Neural crest cell (in vitro differentiated cells): ENCODE measurements around the gene TMEM236. TPM values are rescaled to one million over a fixed set of nuclear protein-coding genes. Genes with fewer than 3 reads are reported as not detected.
A peak's percentile ranks its signal among the peaks of the same experiment; 100 is the strongest.

ENCODE experiments used
- DNase-seq: peaks from one replicate; pipeline ENCODE4 v3.0.0; 2021; ENCODE audit warnings: low read depth, mixed read lengths, low spot score
- H3K27ac Mint-ChIP-seq: one replicate; pipeline ENCODE4 v1.8.0; 2021; ENCODE audit warnings: mild to moderate bottlenecking, mixed read lengths; ENCODE audit not compliant: unreplicated experiment
- H3K27me3 Mint-ChIP-seq: 2 replicates; pipeline ENCODE4 v1.8.0; 2021; ENCODE audit warnings: low read depth, mild to moderate bottlenecking, mixed read lengths
- H3K36me3 Mint-ChIP-seq: 2 replicates; pipeline ENCODE4 v1.8.0; 2021; ENCODE audit warnings: low read depth, mild to moderate bottlenecking, mixed read lengths
- H3K4me1 Mint-ChIP-seq: 2 replicates; pipeline ENCODE4 v1.8.0; 2021; ENCODE audit warnings: mixed read lengths
- H3K4me3 Mint-ChIP-seq: one replicate; pipeline ENCODE4 v1.8.0; 2021; ENCODE audit warnings: mild to moderate bottlenecking, mixed read lengths
- H3K9me3 Mint-ChIP-seq: 2 replicates; pipeline ENCODE4 v1.8.0; 2021; ENCODE audit warnings: mixed read lengths
- CTCF ChIP-seq: fragments of 200-600 bp; sonication (generic); conservative IDR thresholded peaks from 2 replicates; pipeline ENCODE4 v1.5.0; 2021; ENCODE audit warnings: antibody characterized with exemption, mild to moderate bottlenecking
- total RNA-seq: library from RNA; stranded (reverse); gene quantifications from 2 replicates; pipeline ENCODE4 v1.2.1, GENCODE V29; 2021

Gene TMEM236
- total RNA-seq, 1 donor from 2014 or later: not detected

- Mint-ChIP-seq H3K36me3 (no peaks in the 10 kb centered on the region), H3K4me1 (no peaks in the 10 kb centered on the region), H3K4me3 (no peak overlapping the region), H3K27me3 (no peaks in the 10 kb centered on the region), H3K27ac (no peak overlapping the region), H3K9me3 (no peaks in the 10 kb centered on the region)
- TF ChIP-seq CTCF: no peak
- no peak for DNase-seq
Measured at GRCh38 chr10:17805330-17805729, 53.3 kb downstream of the TMEM236 start.

GRCh38 chr10:17805921-17806577, 54.0 kb downstream of the TMEM236 start:
- H3K36me3 Mint-ChIP-seq: no peaks in the 10 kb centered on the region
- TF ChIP-seq CTCF: no peak
- H3K27ac Mint-ChIP-seq: no peak overlapping the region
- no peak overlapping the region for H3K4me3 Mint-ChIP-seq
- no peaks in the 10 kb centered on the region for H3K4me1 Mint-ChIP-seq
- no peaks in the 10 kb centered on the region for H3K27me3 Mint-ChIP-seq
- no peaks in the 10 kb centered on the region for H3K9me3 Mint-ChIP-seq
- no peak for DNase-seq

- no peak for DNase-seq
- Mint-ChIP-seq H3K36me3 (no peaks in the 10 kb centered on the region), H3K9me3 (no peaks in the 10 kb centered on the region), H3K27me3 (no peaks in the 10 kb centered on the region), H3K4me3 (no peak within 1 kb of the TSS), H3K27ac (peak within 1 kb of the TSS; percentile 23), H3K4me1 (no peaks in the 10 kb centered on the region)
- TF ChIP-seq CTCF: no peak
Measured at GRCh38 chr10:17808971-17809841, 57.2 kb downstream of the TMEM236 start, which contains the start of gene MRC1. Gene MRC1, plus strand, starts transcription at chr10:17809348. Its CDS starts 118 bp downstream, at chr10:17809466.

- H3K4me3 Mint-ChIP-seq: no peak overlapping the region
- no peaks in the 10 kb centered on the region for H3K27me3 Mint-ChIP-seq
- no peaks in the 10 kb centered on the region for H3K9me3 Mint-ChIP-seq
- H3K4me1 Mint-ChIP-seq: no peaks in the 10 kb centered on the region
- no peak for TF ChIP-seq CTCF
- no peak overlapping the region for H3K27ac Mint-ChIP-seq
- no peaks in the 10 kb centered on the region for H3K36me3 Mint-ChIP-seq
- no peak for DNase-seq
Measured at GRCh38 chr10:17811146-17811865, 59.3 kb downstream of the TMEM236 start.

- Mint-ChIP-seq H3K4me1 (no peaks in the 10 kb centered on the region), H3K27ac (no peak overlapping the region), H3K9me3 (no peaks in the 10 kb centered on the region), H3K27me3 (no peaks in the 10 kb centered on the region), H3K36me3 (no peaks in the 10 kb centered on the region), H3K4me3 (no peak overlapping the region)
- TF ChIP-seq CTCF: no peak
- no peak for DNase-seq
Measured at GRCh38 chr10:17814973-17815372, 63.0 kb downstream of the TMEM236 start.
